ENCODE results near the gene FOXJ2.
"Not testable (repeated sequence)": the region's sequence is repeated elsewhere in the genome, so short reads cannot be mapped to it uniquely, and the experiment has no call there.

FOXJ2 gene

DNA sequence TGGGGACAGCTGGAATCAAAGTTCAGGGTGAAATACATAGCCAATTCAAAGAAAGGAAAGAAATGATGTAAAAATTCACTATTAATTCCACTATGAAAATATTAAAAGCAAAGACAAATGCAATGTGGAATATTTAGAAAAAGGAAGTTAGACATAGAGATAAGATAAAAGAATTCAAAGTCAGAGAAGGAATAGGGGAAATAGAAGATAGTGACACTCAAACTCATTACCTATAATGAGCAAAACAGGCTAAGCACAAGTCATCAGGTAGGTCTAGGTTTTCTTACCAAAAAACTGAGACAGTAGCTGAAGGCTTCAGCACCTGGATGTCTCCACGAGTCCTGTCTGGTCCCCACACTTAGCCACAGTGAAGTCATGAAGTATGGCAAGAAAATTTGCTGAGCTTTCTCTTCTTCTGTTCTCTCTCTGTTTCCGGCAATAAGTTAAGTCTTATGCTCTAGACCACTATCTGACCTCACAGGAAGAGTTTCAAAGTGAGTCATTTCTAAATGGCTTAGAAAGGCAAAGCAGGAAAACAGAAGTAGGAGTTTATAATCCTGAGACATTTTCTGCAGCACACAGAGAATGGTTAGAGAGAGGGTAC is 33.6 kb downstream of the FOXJ2 start, which contains the start of gene C3AR1:
Gene C3AR1 (minus strand): TSS at position 369 of the 604 bp plus-strand sequence. CDS start 6,174 bp downstream, outside the sequence.
- no peak for DNase-seq (ENCODE audit: low spot score)

DNA sequence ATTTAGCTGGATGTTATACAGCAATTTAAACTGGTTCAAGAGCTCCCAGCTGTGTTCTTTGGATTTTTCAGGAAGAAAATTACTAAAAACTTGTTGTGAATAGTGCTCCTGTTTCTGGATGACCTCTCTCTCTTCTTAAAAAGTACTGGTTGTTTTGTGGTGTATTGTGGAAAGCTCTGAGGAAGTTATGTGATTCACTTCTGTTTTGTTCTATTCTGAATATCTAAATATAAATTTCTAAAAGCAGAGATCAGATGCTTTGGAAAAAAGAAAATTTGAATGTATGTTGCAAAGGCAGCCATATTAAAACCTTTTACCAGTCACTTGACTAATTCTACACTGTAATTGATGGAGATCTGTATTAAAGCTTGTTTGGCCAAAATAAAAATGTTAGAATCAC is 37.1 kb downstream of the FOXJ2 start:
- no peak for DNase-seq (ENCODE audit: low spot score)

DNA sequence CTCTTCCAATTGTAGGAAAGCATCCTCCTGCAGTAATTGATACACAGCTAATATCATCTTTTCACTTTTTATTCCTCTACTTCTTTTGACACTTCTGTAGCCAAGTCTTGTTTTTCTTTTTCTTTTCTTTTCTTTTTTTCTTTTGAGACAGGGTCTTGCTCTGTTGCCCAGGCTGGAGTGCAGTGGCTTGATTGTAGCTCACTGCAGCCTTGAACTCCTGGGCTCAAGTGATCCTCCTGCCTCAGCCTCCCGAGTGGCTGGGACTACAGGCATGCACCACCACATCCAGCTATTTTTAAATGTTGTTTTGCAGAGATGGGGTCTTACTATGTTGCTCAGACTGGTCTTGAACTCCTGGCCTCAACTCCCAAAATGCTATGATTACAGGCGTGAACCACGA is 39.3 kb downstream of the FOXJ2 start:
- not testable (repeated sequence) for DNase-seq (ENCODE audit: low spot score)

DNA sequence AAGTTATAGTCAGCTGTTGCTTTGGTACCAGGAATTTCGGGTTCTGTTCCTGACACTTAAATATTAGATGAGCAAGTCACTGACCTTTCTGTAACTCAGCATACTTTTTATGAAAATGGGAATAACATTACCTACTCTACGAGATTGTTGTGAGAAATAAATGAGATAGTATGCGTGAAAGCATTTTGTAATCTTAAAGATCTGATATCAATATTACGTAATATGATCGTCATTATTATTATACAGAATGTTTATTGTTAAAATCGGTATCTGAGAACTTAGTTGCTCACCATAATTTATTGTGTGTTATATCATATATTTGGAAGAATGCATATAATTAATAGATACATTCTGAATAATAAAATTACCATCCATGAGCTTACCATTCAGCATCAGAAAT is 43.4 kb downstream of the FOXJ2 start:
- no peak for DNase-seq (ENCODE audit: low spot score)

DNA sequence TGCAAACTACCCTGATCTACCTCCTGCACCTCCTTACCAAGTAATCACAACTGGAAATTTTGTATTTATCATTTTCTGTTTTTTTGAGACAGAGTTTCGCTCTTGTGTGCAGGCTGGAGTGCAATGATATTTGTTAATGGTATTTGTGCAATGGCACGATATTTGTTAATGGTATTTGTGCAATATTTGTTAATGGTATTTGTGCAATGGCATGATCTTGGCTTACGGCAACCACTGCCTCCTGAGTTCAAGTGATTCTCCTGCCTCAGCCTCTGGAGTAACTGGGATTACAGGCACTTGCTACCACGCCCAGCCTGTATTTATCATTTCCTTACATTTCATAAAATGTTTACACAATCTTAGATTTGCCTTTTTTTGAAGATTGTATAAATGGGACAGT is 43.9 kb downstream of the FOXJ2 start:
- DNase-seq (ENCODE audit: low spot score), result no peak

DNA sequence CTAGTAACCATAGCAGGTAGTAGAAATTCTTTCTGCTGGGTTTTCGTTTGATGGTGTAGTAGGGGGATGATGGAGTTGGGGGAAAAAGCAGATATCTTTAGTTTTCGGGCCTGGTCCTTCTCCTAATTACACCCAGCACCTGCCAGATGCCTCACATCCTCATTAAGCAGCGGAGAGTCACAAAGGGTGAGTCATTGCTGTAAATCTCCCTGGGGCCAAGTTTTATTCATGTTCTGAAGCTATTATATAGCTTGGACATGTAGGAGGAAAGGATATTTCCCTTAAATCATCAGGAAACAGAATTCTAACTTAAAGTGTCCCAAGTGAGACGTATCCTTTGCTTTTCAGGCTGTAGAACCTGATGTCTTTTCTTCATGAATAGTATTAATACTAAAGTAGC is 44.7 kb downstream of the FOXJ2 start:
- DNase-seq (ENCODE audit: low spot score), result no peak

DNA sequence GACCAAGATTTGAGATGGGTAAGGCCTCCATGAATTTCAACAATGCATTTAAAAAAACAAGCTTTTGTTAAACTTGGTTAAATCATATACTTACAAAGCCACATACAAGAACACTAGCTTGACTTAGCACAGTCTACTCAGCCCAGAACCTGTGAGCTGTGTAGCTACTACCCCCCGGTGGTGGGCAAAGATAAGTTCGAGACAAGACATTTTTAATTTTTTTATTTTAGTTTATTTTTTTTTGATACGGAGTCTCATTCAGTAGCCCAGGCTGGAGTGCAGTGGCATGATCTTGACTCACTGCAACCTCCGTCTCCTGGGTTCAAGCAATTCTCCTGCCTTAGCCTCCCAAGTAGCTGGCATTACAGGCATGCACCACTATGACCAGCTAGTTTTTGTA is 45.9 kb downstream of the FOXJ2 start:
- peak; percentile 60 for DNase-seq (ENCODE audit: low spot score)

DNA sequence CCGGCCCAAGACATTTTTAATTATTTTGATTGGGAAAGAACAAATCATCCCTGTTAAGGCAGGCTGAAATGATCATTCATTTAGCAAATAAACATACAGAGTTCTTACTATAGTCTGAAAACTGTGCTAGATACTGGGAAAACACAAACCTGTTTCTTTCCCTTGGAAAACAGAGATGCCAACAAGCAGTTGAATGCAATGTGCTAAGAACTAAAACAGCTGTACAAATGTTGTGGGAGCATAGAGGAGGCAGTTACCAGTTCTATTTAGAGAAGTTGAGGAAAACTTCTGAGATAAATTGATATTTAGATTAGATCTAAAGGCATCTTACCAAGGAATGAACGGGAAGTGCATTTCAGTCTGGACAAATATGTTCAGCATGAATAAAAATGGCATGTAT is 46.4 kb downstream of the FOXJ2 start:
- DNase-seq (ENCODE audit: low spot score), result no peak

DNA sequence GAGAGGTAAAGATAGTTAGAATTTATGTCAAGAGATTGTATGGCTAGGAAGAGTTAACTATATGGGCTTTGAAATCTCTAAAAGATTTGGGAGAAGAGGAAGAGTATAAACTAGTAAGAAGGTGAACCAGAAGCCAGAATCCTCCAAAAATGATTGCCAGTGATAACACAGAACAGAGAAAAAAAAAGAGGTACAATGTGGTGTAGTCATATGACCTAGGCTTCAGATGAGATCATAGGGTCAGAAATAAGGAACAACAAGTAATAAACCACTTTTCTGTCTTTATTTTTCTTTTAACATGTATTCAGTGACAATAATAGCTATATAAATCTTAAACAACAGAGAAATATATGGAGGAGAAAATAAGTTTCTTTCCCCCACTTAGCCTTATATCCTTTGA is 47.6 kb downstream of the FOXJ2 start:
- DNase-seq (ENCODE audit: low spot score), result no peak

DNA sequence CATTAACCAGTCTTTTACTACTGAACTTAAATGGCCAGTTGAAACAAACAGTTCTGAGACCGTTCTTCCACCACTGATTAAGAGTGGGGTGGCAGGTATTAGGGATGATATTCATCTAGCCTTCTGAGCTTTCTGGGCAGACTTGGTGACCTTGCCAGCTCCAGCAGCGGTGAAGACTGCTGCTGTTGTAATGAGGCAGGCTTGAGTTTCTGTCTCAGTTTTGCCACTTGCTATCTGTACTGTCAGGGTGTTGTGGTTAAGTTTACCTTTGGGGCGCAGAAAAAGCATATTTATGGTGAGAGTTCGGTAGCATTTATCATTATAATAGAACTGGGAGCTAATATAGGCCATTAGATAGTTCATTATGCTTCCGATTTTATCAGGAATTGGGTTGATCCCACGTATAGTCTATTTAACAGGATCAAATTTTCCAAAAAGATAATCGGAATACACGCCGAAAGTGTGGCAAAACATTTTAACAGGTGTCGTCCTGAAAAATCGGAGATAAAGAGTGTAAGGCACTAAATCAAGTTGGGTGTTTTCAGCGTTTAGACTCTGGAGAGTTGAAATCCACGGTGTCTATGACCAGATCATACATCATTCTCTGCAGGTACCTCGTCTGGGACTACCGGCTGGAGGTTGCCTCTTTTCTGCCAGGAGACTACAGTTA is 48.9 kb downstream of the FOXJ2 start:
- DNase-seq (ENCODE audit: low spot score), result no peak

DNA sequence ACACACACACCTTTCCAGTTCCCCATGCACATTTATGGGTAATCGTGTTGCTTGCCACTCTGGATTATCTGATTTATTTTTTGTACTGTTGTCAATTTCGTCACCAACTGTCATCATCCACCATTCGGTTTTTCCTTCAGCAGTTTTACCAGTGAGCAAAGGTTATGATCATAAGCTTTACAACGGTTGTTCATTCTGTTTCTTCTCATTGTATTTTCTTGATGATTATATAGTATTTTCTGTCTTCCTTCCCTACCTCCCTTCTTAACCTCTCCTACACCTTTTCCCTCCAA is 50.2 kb downstream of the FOXJ2 start:
- no peak for DNase-seq (ENCODE audit: low spot score)

DNA sequence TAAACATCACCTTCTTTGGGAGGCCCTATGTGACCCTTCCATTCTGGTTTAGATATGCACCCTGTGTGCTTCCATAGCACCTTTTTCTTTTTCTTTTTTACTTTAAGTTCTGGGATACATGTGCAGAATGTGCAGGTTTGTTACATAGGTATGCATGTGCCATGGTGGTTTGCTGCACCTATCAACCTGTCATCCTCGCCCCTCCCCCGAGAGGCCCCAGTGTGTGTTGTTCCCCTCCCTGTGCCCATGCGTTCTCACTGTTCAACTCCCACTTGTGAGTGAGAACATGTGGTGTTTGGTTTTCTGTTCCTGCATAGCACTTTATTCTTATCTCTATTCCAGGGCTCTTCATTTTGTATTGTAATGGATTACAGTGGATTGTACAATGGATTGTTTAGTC is 51.8 kb downstream of the FOXJ2 start:
- not testable (repeated sequence) for DNase-seq (ENCODE audit: low spot score)

DNA sequence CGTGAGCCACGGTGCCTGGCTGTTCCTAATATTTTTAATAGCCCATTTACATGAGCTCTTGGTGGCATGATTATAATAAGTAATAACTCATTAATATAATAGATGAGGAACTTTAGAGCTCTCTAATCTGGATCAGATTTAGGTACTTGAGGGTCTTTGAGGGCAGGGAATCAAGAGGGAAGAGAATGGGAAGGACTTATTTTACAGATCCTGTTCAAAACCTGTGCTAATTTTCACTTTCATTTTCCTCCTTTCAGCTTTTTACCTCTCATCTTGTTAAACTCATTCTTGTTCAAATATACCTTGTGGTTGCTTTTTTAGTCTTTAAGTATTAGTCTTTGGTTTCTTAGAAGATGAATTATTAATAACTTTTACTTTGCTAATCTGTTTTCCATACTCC is 55.1 kb downstream of the FOXJ2 start:
- no peak for DNase-seq (ENCODE audit: low spot score)

DNA sequence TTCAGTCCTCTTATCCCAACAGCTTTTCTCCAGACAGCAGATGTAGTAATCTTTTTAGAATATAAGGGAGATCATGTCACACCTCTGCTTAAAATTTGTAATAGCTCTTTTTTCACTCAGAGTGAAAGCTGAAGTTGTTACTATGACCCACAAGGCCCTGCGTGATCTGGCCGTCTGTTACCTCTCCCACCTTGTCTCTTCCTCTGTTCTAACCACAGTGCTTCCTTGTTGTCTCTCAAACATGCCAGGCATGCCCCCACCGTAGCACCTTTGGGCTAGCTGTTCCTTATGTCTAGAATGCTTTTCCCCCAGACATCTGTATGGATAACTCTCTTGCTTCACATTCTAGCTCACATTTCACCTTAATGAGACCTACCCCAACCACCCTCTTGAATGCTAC is 56.1 kb downstream of the FOXJ2 start:
- DNase-seq (ENCODE audit: low spot score), result peak; percentile 53

DNA sequence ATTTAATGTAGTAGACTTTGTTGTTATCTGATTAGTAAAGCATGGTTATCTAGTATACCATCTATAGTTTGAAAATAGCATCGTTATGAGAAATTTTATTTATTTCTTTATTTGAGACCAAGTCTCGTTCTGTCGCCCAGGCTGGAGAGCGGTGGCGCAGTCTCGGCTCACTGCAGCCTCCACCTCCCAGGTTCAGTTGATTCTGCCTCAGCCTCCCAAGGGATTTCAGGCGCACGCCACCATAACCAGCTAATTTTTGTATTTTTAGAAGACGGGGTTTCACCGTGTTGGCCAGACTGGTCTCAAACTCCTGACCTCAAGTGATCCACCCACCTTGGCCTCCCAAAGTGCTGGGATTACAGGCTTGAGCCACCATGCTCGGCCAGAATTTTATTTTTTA is 56.8 kb downstream of the FOXJ2 start:
- not testable (repeated sequence) for DNase-seq (ENCODE audit: low spot score)

DNA sequence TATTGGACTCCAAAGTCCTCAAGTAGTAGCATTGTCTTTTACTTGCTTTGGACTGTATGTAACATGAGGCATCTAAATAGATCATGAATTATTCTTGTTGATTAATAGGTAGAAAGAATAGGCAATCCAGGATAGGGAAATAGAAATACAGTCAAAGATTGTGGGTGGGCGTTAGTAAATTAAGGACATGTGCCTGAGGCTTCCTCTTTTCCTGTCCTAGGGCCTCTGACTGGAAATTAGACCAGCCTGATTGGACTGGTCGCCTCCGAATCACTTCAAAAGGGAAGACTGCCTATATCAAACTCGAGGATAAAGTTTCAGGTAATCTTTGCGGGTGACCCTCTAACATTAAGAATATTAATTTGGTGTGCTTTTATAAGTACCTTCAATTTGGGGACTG is 57.2 kb downstream of the FOXJ2 start:
- no peak for DNase-seq (ENCODE audit: low spot score)

DNA sequence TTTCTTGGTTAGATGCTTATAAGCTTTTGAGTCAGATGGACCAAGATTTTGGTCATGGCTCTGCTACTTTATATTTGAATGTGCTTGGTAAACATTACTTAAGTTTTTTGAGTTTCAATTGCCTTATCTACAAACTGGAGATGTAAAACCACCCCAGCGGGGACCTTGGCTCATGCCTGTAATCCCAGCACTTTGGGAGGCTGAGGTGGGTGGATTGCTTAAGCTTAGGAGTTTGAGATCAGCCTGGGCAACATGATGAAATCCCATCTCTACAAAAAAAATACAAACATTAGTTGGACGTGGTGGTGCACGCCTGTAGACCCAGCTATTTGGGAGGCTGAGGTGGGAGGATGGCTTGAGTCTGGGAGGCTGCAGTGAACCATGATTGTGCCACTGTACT is 60.8 kb downstream of the FOXJ2 start:
- no peak for DNase-seq (ENCODE audit: low spot score)

DNA sequence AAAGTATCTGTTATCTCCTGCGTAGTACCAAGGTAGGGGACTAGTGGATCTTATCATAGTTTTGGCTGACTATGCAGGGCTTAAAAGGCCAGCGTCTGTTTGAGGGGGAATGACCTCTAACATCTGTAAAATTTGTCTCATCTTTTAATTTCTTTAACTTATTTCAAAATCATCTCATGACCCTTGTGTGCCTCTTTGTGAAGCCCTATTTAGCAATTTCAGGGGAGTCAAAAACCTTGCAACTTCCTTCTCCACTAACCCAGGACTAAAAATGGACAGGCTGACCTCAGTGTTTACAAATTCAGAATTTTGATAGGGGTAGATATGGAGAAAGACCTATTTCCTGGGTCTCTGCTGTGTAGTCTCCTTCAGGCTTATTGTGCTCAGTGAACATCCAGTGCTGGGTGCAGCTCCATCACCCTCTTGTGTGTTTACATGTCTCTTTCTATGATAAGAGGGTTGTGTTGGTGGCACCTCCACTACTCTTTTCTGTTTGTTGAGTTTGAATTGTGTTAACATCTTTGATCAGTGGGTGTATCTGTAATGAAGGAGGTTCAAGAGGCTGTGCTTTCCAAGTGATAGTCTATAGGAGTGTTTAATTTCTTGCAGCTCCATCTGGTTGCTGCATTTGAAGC is 63.9 kb downstream of the FOXJ2 start:
- DNase-seq (ENCODE audit: low spot score), result no peak

DNA sequence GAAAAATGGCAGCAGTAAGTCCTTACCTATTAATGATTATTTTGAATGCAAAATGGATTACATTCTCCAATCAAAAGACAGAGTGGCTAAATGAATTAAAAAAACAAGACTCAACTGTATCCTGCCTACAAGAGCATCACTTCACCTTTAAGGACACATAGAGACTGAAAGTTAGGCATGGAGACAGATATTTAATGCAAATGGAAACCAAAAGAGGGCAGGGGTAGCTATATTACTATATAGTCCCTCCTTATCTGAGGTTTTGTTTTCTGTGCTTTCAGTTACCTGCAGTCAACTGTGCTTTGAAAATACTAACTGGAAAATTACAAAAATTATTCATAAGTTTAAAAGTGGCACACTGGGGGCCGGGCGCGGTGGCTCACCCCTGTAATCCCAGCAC is 66.7 kb downstream of the FOXJ2 start:
- DNase-seq (ENCODE audit: low spot score), result no peak

Measured in D341Med (cell line).